MM.1S (cell line): ENCODE data around the gene PBX3.

Experiments used
- DNase-seq: peaks from one replicate; pipeline ENCODE4 v3.0.0-alpha.2; 2015
- H2AFZ ChIP-seq: fragments of 300-600 bp; sonication (generic); 2 replicates; pipeline ENCODE4 v1.6.0; 2016; ENCODE audit warnings: antibody characterized with exemption, low read length
- H3F3A ChIP-seq: fragments of 300-600 bp; sonication (generic); 2 replicates; pipeline ENCODE4 v1.6.1; 2016; ENCODE audit warnings: mild to moderate bottlenecking, antibody characterized with exemption, low read length, moderate library complexity, mixed read lengths; ENCODE audit not compliant: insufficient read depth
- H3K27ac ChIP-seq: fragments of 300-600 bp; sonication (generic); 2 replicates; pipeline ENCODE4 v1.5.1; 2016; ENCODE audit warnings: mild to moderate bottlenecking, low read length
- H3K27me3 ChIP-seq: fragments of 300-600 bp; sonication (generic); replicated peaks from 2 replicates; pipeline ENCODE4 v1.6.0; 2016; ENCODE audit warnings: low read length; ENCODE audit not compliant: insufficient read depth
- H3K36me3 ChIP-seq: fragments of 300-600 bp; sonication (generic); replicated peaks from 2 replicates; pipeline ENCODE4 v1.6.1; 2016; ENCODE audit warnings: mild to moderate bottlenecking, low read length, mixed read lengths; ENCODE audit not compliant: insufficient read depth
- H3K4me1 ChIP-seq: fragments of 300-600 bp; sonication (generic); 2 replicates; pipeline ENCODE4 v1.6.1; 2016; ENCODE audit warnings: low read length, mixed read lengths
- H3K4me2 ChIP-seq: fragments of 300-600 bp; sonication (generic); 2 replicates; pipeline ENCODE4 v1.6.0; 2016; ENCODE audit warnings: low read depth, low read length
- H3K4me3 ChIP-seq: fragments of 300-600 bp; sonication (generic); 2 replicates; pipeline ENCODE4 v1.5.1; 2016; ENCODE audit warnings: low read length, mixed read lengths
- H3K79me2 ChIP-seq: fragments of 300-600 bp; sonication (generic); 2 replicates; pipeline ENCODE4 v1.6.1; 2016; ENCODE audit warnings: mixed run types, low read length, mixed read lengths
- H3K9ac ChIP-seq: fragments of 300-600 bp; sonication (generic); 2 replicates; pipeline ENCODE4 v1.6.1; 2016; ENCODE audit warnings: low read length, mixed read lengths
- H3K9me2 ChIP-seq: fragments of 300-600 bp; sonication (generic); replicated peaks from 2 replicates; pipeline ENCODE4 v1.6.1; 2016; ENCODE audit warnings: mild to moderate bottlenecking, low read length, mixed read lengths; ENCODE audit not compliant: insufficient read depth
- H3K9me3 ChIP-seq: fragments of 300-600 bp; sonication (generic); replicated peaks from 2 replicates; pipeline ENCODE4 v1.6.1; 2016; ENCODE audit warnings: mild to moderate bottlenecking, low read length, mixed read lengths; ENCODE audit not compliant: insufficient read depth
- H4K20me1 ChIP-seq: fragments of 300-600 bp; sonication (generic); 2 replicates; pipeline ENCODE4 v1.6.1; 2016; ENCODE audit warnings: mild to moderate bottlenecking, low read length, moderate library complexity, mixed read lengths; ENCODE audit not compliant: insufficient read depth
- CTCF ChIP-seq: fragments of 300-600 bp; sonication (generic); IDR thresholded peaks from 2 replicates; pipeline ENCODE4 v1.5.1; 2016; ENCODE audit warnings: antibody characterized with exemption, low read length, mixed read lengths
- EZH2 ChIP-seq: fragments of 300-600 bp; sonication (generic); optimal IDR thresholded peaks from 2 replicates; pipeline ENCODE3; 2017; ENCODE audit warnings: low read depth, mild to moderate bottlenecking, antibody characterized with exemption, low read length, mixed read lengths
- EZH2phosphoT487 ChIP-seq: fragments of 300-600 bp; sonication (generic); IDR thresholded peaks from 2 replicates; pipeline ENCODE4 v1.6.1; 2018; ENCODE audit warnings: antibody characterized with exemption, low read length

Gene PBX3

GRCh38 chr9:125747765-125748445 lies 732 bp downstream of the PBX3 start:
- Histone ChIP-seq H3K79me2 (0 out of 2 replicates have a peak, but pooled peaks cover 6% of the 10 kb centered on the region), H4K20me1 (no peaks in the 10 kb centered on the region), H3F3A (no peaks in the 10 kb centered on the region), H3K9me3 (no peaks in the 10 kb centered on the region), H3K27ac (peak overlapping the region; percentile 59; the same call in 1 of the 2 replicates), H3K4me1 (peaks cover 13% of the 10 kb centered on the region), H3K36me3 (no peaks in the 10 kb centered on the region), H3K4me3 (peak overlapping the region; percentile 89), H3K27me3 (0 out of 2 replicates have a peak, but pooled peaks cover 3% of the 10 kb centered on the region), H2AFZ (peak overlapping the region; percentile 90), H3K9me2 (no peaks in the 10 kb centered on the region), H3K9ac (peak overlapping the region; percentile 63; the same call in 1 of the 2 replicates), H3K4me2 (peak overlapping the region; percentile 92)
- TF ChIP-seq EZH2 (no peak), CTCF (no peak), EZH2phosphoT487 (no peak)
- peak; percentile 50 for DNase-seq

GRCh38 chr9:125748446-125749099 lies 1.4 kb downstream of the PBX3 start:
- Histone ChIP-seq H3K9ac (peak overlapping the region; percentile 51; the same call in 1 of the 2 replicates), H3K27me3 (no peaks in the 10 kb centered on the region), H3K4me1 (peaks cover 13% of the 10 kb centered on the region), H3K79me2 (0 out of 2 replicates have a peak, but pooled peaks cover 6% of the 10 kb centered on the region), H3K9me3 (no peaks in the 10 kb centered on the region), H3K27ac (no peak overlapping the region), H4K20me1 (no peaks in the 10 kb centered on the region), H3K9me2 (no peaks in the 10 kb centered on the region), H3K4me3 (peak overlapping the region; percentile 89), H3K4me2 (peak overlapping the region; percentile 92), H3F3A (no peaks in the 10 kb centered on the region), H3K36me3 (no peaks in the 10 kb centered on the region), H2AFZ (peak overlapping the region; percentile 72)
- TF ChIP-seq CTCF (no peak), EZH2 (no peak), EZH2phosphoT487 (no peak)
- DNase-seq, result no peak

GRCh38 chr9:125749287-125749935 lies 2.2 kb downstream of the PBX3 start:
- H3K9ac ChIP-seq, result no peak overlapping the region
- H3K4me1 ChIP-seq, result peaks cover 13% of the 10 kb centered on the region
- H3K9me2 ChIP-seq, result no peaks in the 10 kb centered on the region
- no peaks in the 10 kb centered on the region for H3K36me3 ChIP-seq
- TF ChIP-seq EZH2 (no peak), CTCF (no peak), EZH2phosphoT487 (no peak)
- H3K27ac ChIP-seq, result no peak overlapping the region
- no peaks in the 10 kb centered on the region for H3K27me3 ChIP-seq
- H3K79me2 ChIP-seq, result 0 out of 2 replicates have a peak, but pooled peaks cover 6% of the 10 kb centered on the region
- H3K4me3 ChIP-seq, result no peak overlapping the region
- H3K4me2 ChIP-seq, result no peak overlapping the region
- H3F3A ChIP-seq, result no peaks in the 10 kb centered on the region
- H4K20me1 ChIP-seq, result no peaks in the 10 kb centered on the region
- H2AFZ ChIP-seq, result no peak overlapping the region
- no peaks in the 10 kb centered on the region for H3K9me3 ChIP-seq
- no peak for DNase-seq
